Activated T-cell treated with anti-CD3 and anti-CD28 coated beads, Interleukin-2, amount 50 U/mL, for 4 hours (primary cell): ENCODE measurements around the gene RPL10A. TPM values are rescaled to one million over a fixed set of nuclear protein-coding genes. Genes with fewer than 3 reads are reported as not detected.
"Not testable (repeated sequence)": the region's sequence is repeated elsewhere in the genome, so short reads cannot be mapped to it uniquely, and the experiment has no call there.

Experiments used
- ATAC-seq, 2 donors: fragments of 200-7000 bp; cut with Tn5 transposase; one replicate each; pipeline ENCODE4 v1.10.0; 2021
- DNase-seq: peaks from one replicate; pipeline ENCODE4 v3.0.0-alpha.2; 2020
- H3K27me3 Mint-ChIP-seq: one replicate; pipeline ENCODE4 v1.8.0; 2021; ENCODE audit warnings: low read depth, mixed read lengths
- H3K36me3 Mint-ChIP-seq: one replicate; pipeline ENCODE4 v1.8.0; 2022; ENCODE audit warnings: mixed read lengths; ENCODE audit not compliant: insufficient read depth
- H3K4me1 Mint-ChIP-seq: one replicate; pipeline ENCODE4 v1.8.0; 2021; ENCODE audit warnings: low read depth, mixed read lengths
- H3K4me3 Mint-ChIP-seq: one replicate; pipeline ENCODE4 v1.8.0; 2021; ENCODE audit warnings: mild to moderate bottlenecking, moderate library complexity, mixed read lengths
- H3K9me3 Mint-ChIP-seq: one replicate; pipeline ENCODE4 v1.8.0; 2021; ENCODE audit warnings: mixed read lengths
- total RNA-seq, 3 donors: library from RNA; stranded (reverse); gene quantifications; one replicate each; pipeline ENCODE4 v1.2.1, GENCODE V29; 2021

The RPL10A gene
- 1,000 to 10,000 TPM; 1,745 to 1,992 (median 1,956) TPM for total RNA-seq

- peaks cover 39% of the 10 kb centered on the region for H3K4me1 Mint-ChIP-seq
- no peaks in the 10 kb centered on the region for H3K27me3 Mint-ChIP-seq
- DNase-seq, result peak; percentile 97
- peaks cover 46% of the 10 kb centered on the region for H3K36me3 Mint-ChIP-seq
- peak within 1 kb of the TSS; percentile 98 for H3K4me3 Mint-ChIP-seq
- no peaks in the 10 kb centered on the region for H3K9me3 Mint-ChIP-seq
- ATAC-seq, result peak; percentile 88 to 89
Observed at GRCh38 chr6:35468181-35468979, at the start of gene RPL10A. Gene RPL10A, plus strand, starts transcription at chr6:35468401. Its CDS starts 34 bp downstream, at chr6:35468435.

- ATAC-seq (no peak), DNase-seq (no peak)
- no peak overlapping the region for H3K4me3 Mint-ChIP-seq
- peaks cover 33% of the 10 kb centered on the region for H3K4me1 Mint-ChIP-seq
- H3K27me3 Mint-ChIP-seq, result no peaks in the 10 kb centered on the region
- no peaks in the 10 kb centered on the region for H3K9me3 Mint-ChIP-seq
- H3K36me3 Mint-ChIP-seq, result peaks cover 25% of the 10 kb centered on the region
Observed at GRCh38 chr6:35419417-35419816, 48.8 kb upstream of the RPL10A start.

DNA sequence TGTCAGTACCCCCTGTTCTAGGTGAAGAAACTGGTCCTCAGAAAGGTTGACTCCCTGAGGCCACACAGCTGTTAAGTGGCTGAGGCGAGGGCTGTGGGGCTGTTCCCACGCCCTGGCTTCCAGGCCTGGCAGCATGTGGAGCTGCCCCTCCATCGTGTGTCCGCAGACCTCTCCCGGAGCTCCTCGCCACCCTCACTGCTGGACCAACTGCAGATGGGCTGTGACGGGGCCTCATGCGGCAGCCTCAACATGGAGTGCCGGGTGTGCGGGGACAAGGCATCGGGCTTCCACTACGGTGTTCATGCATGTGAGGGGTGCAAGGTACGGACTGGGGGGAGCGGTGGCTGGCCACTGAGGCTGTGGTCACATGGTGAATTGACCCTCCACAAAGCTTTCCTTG is 48.2 kb upstream of the RPL10A start:
- Mint-ChIP-seq H3K9me3 (no peaks in the 10 kb centered on the region), H3K4me1 (peaks cover 31% of the 10 kb centered on the region), H3K36me3 (peaks cover 29% of the 10 kb centered on the region), H3K27me3 (no peaks in the 10 kb centered on the region), H3K4me3 (no peak overlapping the region)
- no peak for DNase-seq
- ATAC-seq, result no peak

- ATAC-seq (no peak), DNase-seq (no peak)
- Mint-ChIP-seq H3K4me1 (no peaks in the 10 kb centered on the region), H3K4me3 (no peak overlapping the region), H3K27me3 (no peaks in the 10 kb centered on the region), H3K9me3 (peaks cover 17% of the 10 kb centered on the region), H3K36me3 (peaks cover 50% of the 10 kb centered on the region)
Observed at GRCh38 chr6:35425284-35425683, 42.9 kb upstream of the RPL10A start.

DNA sequence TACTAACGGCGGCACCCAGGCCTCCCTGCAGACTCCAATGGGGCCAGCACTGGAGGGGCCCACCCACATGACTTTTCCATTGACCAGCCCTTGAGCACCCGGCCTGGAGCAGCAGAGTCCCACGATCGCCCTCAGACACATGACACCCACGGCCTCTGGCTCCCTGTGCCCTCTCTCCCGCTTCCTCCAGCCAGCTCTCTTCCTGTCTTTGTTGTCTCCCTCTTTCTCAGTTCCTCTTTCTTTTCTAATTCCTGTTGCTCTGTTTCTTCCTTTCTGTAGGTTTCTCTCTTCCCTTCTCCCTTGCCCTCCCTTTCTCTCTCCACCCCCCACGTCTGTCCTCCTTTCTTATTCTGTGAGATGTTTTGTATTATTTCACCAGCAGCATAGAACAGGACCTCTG is 42.1 kb upstream of the RPL10A start:
- Mint-ChIP-seq H3K4me3 (no peak overlapping the region), H3K9me3 (peaks cover 17% of the 10 kb centered on the region), H3K27me3 (no peaks in the 10 kb centered on the region), H3K36me3 (peaks cover 47% of the 10 kb centered on the region), H3K4me1 (no peaks in the 10 kb centered on the region)
- no peak for ATAC-seq
- DNase-seq, result no peak

DNA sequence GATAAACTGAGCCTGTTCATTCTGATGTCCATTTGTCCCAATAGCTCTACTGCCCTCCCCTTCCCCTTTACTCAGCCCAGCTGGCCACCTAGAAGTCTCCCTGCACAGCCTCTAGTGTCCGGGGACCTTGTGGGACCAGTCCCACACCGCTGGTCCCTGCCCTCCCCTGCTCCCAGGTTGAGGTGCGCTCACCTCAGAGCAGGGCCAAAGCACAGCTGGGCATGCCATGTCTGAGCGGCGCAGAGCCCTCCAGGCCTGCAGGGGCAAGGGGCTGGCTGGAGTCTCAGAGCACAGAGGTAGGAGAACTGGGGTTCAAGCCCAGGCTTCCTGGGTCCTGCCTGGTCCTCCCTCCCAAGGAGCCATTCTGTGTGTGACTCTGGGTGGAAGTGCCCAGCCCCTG is 40.8 kb upstream of the RPL10A start:
- Mint-ChIP-seq H3K9me3 (peaks cover 17% of the 10 kb centered on the region), H3K4me1 (no peaks in the 10 kb centered on the region), H3K36me3 (peaks cover 43% of the 10 kb centered on the region), H3K27me3 (no peaks in the 10 kb centered on the region), H3K4me3 (no peak overlapping the region)
- DNase-seq (no peak), ATAC-seq (no peak)

DNA sequence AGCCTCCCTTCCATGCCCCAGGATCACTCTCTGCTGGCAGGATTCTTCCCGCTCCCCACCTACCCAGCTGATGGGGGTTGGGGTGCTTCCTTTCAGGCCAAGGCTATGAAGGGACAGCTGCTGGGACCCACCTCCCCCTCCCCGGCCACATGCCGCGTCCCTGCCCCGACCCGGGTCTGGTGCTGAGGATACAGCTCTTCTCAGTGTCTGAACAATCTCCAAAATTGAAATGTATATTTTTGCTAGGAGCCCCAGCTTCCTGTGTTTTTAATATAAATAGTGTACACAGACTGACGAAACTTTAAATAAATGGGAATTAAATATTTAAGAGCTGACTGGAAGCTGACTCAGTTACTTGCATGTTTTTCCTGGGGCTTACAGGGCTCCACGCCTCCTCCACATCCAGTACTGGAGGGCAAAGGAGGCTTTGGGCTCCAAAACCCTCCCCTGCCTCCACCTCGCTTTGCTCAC is 40.3 kb upstream of the RPL10A start:
- Mint-ChIP-seq H3K9me3 (peaks cover 17% of the 10 kb centered on the region), H3K27me3 (no peaks in the 10 kb centered on the region), H3K36me3 (peaks cover 41% of the 10 kb centered on the region), H3K4me1 (no peaks in the 10 kb centered on the region), H3K4me3 (no peak overlapping the region)
- ATAC-seq (no peak), DNase-seq (no peak)

DNA sequence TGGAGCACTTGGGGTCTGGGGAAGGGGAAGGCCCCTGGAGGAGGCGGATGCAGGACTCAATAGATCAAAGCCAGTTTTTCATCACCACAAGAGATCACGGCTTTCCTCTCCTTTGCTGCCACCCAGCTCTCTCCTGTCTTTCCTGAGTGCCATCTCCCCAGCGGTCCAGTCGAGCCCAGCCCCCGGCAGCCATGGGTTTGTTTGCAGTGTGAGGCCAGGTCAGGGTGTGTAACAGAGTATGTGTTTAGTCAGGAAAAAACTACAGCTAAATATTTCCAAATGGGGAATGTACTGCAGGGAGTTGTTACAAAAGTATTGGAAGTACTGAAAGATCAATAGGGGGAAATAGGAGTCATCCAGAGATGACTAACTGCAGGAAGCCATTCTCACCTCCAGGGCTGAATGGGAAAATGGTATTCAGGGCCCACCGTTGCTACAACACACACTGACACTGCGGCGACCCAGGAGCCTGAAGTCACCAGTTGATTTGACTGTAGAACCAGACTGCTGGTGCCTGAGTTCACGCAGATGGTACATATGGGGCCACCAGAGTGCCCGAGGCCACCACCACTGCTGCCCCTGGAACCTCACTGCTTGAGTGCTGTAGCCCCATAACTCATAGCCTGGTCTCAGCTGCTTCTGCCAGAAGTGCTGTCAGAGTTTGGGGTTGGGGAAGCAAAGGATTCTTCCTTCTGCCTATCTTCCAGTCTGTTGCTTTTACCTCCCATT is 39.6 kb upstream of the RPL10A start:
- no peak for ATAC-seq
- no peak overlapping the region for H3K4me3 Mint-ChIP-seq
- no peaks in the 10 kb centered on the region for H3K4me1 Mint-ChIP-seq
- H3K9me3 Mint-ChIP-seq, result peaks cover 17% of the 10 kb centered on the region
- no peak for DNase-seq
- H3K36me3 Mint-ChIP-seq, result peaks cover 39% of the 10 kb centered on the region
- no peaks in the 10 kb centered on the region for H3K27me3 Mint-ChIP-seq

DNA sequence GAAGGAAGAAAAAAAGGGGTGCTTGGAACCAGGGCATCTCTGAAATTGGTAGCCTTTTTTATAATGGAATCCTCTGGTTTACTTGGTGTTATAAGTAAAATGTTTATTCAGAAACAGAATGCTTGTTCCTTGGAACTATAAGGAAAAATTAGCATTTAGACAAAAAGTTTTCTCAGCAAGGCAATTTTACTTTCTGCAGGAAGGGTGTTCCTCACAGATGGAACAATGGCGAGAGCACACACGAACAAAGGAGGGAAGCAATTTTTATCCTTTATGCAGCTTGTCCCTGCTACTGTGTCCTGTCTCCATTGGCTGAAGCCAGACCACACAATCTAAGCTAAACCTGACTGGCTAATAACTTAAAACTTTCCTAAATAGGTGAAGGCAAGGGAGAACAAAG is 38.7 kb upstream of the RPL10A start:
- Mint-ChIP-seq H3K4me1 (no peaks in the 10 kb centered on the region), H3K4me3 (no peak overlapping the region), H3K9me3 (peaks cover 17% of the 10 kb centered on the region), H3K27me3 (no peaks in the 10 kb centered on the region), H3K36me3 (peaks cover 34% of the 10 kb centered on the region)
- ATAC-seq (no peak), DNase-seq (no peak)

DNA sequence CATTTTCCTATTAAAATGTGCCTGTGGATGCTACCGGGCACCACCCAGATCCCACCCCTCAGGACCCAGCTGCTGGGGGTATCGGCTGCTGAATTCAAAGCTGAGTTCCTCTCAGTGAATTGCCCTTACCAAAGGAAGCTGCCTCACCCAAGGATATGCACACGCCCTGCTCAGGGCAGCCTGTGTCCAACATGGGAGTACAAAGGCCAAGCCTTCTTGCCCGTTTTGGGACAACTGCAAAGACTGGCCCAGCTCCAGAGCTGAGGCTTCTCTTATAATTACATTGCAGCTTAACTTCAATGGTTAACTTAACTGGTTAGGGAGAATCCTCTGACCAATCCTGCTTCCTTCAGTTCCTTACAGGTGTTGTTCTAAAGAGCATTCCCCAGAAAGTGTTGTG is 35.9 kb upstream of the RPL10A start:
- DNase-seq, result no peak
- no peaks in the 10 kb centered on the region for H3K4me1 Mint-ChIP-seq
- no peaks in the 10 kb centered on the region for H3K27me3 Mint-ChIP-seq
- H3K4me3 Mint-ChIP-seq, result no peak overlapping the region
- ATAC-seq, result no peak
- peaks cover 16% of the 10 kb centered on the region for H3K36me3 Mint-ChIP-seq
- peaks cover 17% of the 10 kb centered on the region for H3K9me3 Mint-ChIP-seq

DNA sequence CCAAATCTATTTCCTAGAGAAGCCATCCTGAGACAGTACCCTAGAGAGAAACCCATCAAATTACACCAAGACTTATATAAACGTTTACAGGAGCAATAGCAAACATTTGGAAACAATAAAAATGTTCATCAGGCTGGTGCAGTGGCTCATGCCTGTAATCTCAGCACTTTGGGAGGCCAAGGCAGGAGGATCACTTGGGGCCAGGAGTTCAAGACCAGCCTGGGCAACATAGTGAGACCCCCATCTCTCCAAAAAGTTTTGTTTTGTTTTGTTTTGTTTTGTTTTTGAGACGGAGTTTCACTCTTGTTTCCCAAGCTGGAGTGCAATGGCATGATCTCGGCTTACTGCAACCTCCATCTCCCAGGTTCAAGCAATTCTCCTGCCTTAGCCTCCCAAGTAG is 35.5 kb upstream of the RPL10A start:
- not testable (repeated sequence) for DNase-seq, H3K4me1 Mint-ChIP-seq, H3K27me3 Mint-ChIP-seq, ATAC-seq, H3K4me3 Mint-ChIP-seq
- H3K9me3 Mint-ChIP-seq, result peaks cover 17% of the 10 kb centered on the region
- H3K36me3 Mint-ChIP-seq, result peaks cover 16% of the 10 kb centered on the region

- Mint-ChIP-seq H3K9me3 (no peaks in the 10 kb centered on the region), H3K36me3 (no peaks in the 10 kb centered on the region), H3K4me3 (no peak overlapping the region), H3K27me3 (no peaks in the 10 kb centered on the region), H3K4me1 (no peaks in the 10 kb centered on the region)
- no peak for DNase-seq
- no peak for ATAC-seq
Observed at GRCh38 chr6:35435074-35435837, 32.9 kb upstream of the RPL10A start.

DNA sequence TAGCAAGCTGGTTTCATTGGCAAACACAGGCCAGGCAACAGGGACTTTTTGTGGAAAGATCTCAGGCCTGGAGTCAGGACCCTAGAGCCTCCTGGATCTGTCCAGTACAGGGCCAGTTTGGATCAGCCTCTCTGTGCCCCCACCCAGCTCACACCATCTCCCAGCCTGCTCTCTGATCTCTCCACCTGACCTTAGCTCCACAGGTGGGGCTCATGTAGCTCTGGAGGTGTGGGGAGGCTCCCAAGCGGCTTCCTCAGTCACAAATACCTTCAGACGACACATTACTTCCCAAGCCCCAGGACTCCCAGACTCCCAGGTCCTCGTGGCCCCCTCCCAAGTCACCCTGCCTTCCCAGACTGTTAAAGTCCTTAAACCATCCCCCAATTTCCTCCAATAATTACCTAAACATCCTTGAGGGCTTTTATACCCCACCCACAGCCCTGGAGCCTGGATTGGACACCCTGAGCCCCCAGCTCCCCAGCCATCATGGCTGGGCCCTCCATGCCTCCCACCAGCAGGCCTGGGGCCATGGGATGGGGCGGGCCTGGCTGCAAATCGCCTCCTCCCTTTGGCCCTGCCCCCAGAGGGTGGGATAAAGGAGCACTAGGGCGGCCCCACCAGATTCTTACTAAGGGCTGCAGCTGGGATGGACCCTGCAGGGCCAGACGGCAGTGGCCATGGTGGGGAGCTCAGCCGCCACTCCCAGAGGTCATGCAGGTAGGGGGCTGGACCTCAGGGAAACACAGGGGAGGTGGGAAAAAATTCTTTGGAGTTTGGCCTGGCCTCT is 31.9 kb upstream of the RPL10A start:
- H3K27me3 Mint-ChIP-seq, result no peaks in the 10 kb centered on the region
- no peak overlapping the region for H3K4me3 Mint-ChIP-seq
- no peak for ATAC-seq
- H3K36me3 Mint-ChIP-seq, result no peaks in the 10 kb centered on the region
- H3K4me1 Mint-ChIP-seq, result no peaks in the 10 kb centered on the region
- no peaks in the 10 kb centered on the region for H3K9me3 Mint-ChIP-seq
- no peak for DNase-seq
